Stimulated activated naive CD8-positive, alpha-beta T cell treated with anti-CD3 and anti-CD28 coated beads, Interleukin-15, Interleukin-2, amounts not matched to agents 100 ng/mL and 50 ng/mL, for 24 hours (primary cell): ENCODE data around the gene MAMDC4.
"Not testable (repeated sequence)": the region's sequence is repeated elsewhere in the genome, so short reads cannot be mapped to it uniquely, and the experiment has no call there.

ENCODE experiments used
- H3K27ac Mint-ChIP-seq: one replicate; pipeline ENCODE4 v1.8.0; 2021; ENCODE audit warnings: mild to moderate bottlenecking, mixed read lengths
- H3K27me3 Mint-ChIP-seq: one replicate; pipeline ENCODE4 v1.8.0; 2021; ENCODE audit warnings: mixed read lengths
- H3K36me3 Mint-ChIP-seq: one replicate; pipeline ENCODE4 v1.8.0; 2021; ENCODE audit warnings: low read depth, mixed read lengths
- H3K4me1 Mint-ChIP-seq: one replicate; pipeline ENCODE4 v1.8.0; 2021; ENCODE audit warnings: low read depth, mixed read lengths
- H3K4me3 Mint-ChIP-seq: one replicate; pipeline ENCODE4 v1.8.0; 2021; ENCODE audit warnings: mild to moderate bottlenecking, mixed read lengths
- H3K9me3 Mint-ChIP-seq: one replicate; pipeline ENCODE4 v1.8.0; 2021; ENCODE audit warnings: mixed read lengths

The MAMDC4 gene

GRCh38 chr9:136868644-136869043 is 16.5 kb downstream of the MAMDC4 start:
- no peak overlapping the region for H3K4me3 Mint-ChIP-seq
- H3K9me3 Mint-ChIP-seq = no peaks in the 10 kb centered on the region
- no peak overlapping the region for H3K27ac Mint-ChIP-seq
- peaks cover 8% of the 10 kb centered on the region for H3K36me3 Mint-ChIP-seq
- no peaks in the 10 kb centered on the region for H3K27me3 Mint-ChIP-seq
- peaks cover 18% of the 10 kb centered on the region for H3K4me1 Mint-ChIP-seq

- peaks cover 10% of the 10 kb centered on the region for H3K4me1 Mint-ChIP-seq
- not testable (repeated sequence) for H3K27ac Mint-ChIP-seq, H3K4me3 Mint-ChIP-seq, H3K27me3 Mint-ChIP-seq, H3K9me3 Mint-ChIP-seq, H3K36me3 Mint-ChIP-seq
Measured at GRCh38 chr9:136869611-136870010, 17.5 kb downstream of the MAMDC4 start.

GRCh38 chr9:136875155-136875554 is 23.0 kb downstream of the MAMDC4 start:
- Mint-ChIP-seq H3K36me3 (no peaks in the 10 kb centered on the region), H3K4me1 (peaks cover 2% of the 10 kb centered on the region), H3K27ac (no peak overlapping the region), H3K4me3 (no peak overlapping the region), H3K27me3 (no peaks in the 10 kb centered on the region), H3K9me3 (no peaks in the 10 kb centered on the region)

DNA sequence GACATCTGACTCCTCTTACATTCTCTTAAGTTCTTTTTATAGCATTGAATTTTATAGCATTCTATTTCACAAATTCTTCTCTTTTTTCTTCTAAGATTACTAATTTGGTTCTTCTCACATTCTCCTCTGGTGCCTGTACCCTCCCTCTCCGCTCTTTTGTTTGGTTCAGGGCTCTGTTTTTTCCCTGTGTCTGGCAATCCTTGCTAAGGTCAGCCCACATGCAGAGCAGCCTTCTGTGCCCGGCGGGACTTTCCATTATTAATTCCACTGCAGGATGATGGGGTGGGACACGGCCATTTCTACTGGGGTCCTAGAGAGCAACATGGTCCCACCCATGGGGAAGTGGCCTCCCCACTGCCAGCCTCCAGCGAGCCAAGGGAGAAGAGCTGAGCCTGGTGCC is 24.3 kb downstream of the MAMDC4 start:
- no peak overlapping the region for H3K27ac Mint-ChIP-seq
- peaks cover 12% of the 10 kb centered on the region for H3K4me1 Mint-ChIP-seq
- no peaks in the 10 kb centered on the region for H3K27me3 Mint-ChIP-seq
- no peaks in the 10 kb centered on the region for H3K36me3 Mint-ChIP-seq
- H3K9me3 Mint-ChIP-seq = no peaks in the 10 kb centered on the region
- no peak overlapping the region for H3K4me3 Mint-ChIP-seq

DNA sequence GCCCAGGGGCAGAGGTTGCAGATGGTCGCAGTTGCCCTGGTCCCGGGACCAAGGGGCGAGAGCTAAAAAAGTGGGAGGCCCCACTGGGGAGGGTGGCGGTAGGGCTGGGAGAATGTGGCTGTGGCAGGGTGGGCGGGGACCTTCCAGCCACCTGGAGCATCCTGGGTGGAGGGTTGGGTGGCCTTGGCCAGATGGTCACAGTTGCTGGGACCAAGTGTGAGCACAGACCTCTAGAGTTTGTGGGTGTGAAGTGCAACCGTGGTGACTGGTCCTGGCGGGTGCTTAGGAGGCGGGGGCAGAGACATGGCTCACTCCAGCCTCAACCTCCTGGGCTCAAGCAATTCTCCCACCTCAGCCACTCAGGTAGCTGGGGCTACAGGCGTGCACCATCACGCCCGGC is 28.5 kb downstream of the MAMDC4 start:
- no peaks in the 10 kb centered on the region for H3K27me3 Mint-ChIP-seq
- H3K4me3 Mint-ChIP-seq = no peak overlapping the region
- no peaks in the 10 kb centered on the region for H3K9me3 Mint-ChIP-seq
- peaks cover 46% of the 10 kb centered on the region for H3K4me1 Mint-ChIP-seq
- H3K27ac Mint-ChIP-seq = no peak overlapping the region
- H3K36me3 Mint-ChIP-seq = no peaks in the 10 kb centered on the region

GRCh38 chr9:136881691-136882108 is 29.6 kb downstream of the MAMDC4 start:
- Mint-ChIP-seq H3K36me3 (no peaks in the 10 kb centered on the region), H3K27me3 (no peaks in the 10 kb centered on the region), H3K9me3 (no peaks in the 10 kb centered on the region), H3K4me3 (peak overlapping the region; percentile 77), H3K27ac (peak overlapping the region; percentile 90), H3K4me1 (peaks cover 47% of the 10 kb centered on the region)

DNA sequence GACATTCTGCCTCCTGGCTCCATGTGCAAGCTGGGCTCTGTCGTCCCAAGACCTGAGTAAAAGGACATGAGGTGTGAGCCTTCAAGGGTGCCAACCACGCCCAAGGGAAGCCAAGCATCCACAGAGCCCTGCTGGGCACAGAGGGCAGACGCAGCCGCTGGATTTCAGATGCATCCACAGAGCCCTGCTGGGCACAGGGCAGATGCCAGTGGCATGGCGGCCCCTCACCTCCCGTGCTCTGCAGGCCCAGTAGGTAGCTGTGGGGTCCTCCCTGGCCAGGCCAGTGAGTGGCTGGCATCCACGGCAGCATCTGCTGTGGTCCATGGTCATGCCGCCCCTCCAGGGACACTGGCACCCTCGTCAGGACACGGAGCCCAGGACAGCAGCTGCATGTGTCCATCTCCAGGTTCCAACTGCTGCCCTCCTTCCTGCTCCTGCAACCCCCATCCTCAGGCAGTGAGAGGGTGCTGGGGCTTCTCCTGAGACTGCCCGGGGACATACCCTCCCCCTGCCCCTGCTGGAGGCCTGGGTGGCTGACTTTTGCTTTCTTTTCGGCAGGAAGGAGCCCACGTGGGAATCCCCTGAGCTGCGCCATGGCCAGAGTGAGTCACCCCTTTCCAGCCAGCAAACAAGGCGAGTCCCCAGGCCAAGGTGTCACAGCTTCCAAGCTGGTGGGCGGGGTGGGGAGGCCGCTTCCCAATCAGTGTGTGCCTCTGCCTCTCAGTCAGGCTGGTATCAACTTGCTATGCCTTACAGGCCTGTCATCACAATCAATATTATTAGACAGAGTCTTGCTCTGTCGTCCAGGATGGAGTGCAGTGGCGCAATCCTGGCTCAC is 30.2 kb downstream of the MAMDC4 start:
- Mint-ChIP-seq H3K4me1 (peaks cover 51% of the 10 kb centered on the region), H3K36me3 (no peaks in the 10 kb centered on the region), H3K4me3 (peak overlapping the region; percentile 77), H3K9me3 (no peaks in the 10 kb centered on the region), H3K27me3 (no peaks in the 10 kb centered on the region), H3K27ac (peak overlapping the region; percentile 90)

GRCh38 chr9:136882947-136883283 is 30.8 kb downstream of the MAMDC4 start:
- peaks cover 57% of the 10 kb centered on the region for H3K4me1 Mint-ChIP-seq
- H3K9me3 Mint-ChIP-seq, H3K36me3 Mint-ChIP-seq, H3K27me3 Mint-ChIP-seq: not testable (repeated sequence)
- H3K27ac Mint-ChIP-seq = peak overlapping the region; percentile 90
- H3K4me3 Mint-ChIP-seq = peak overlapping the region; percentile 77

GRCh38 chr9:136883670-136884069 is 31.5 kb downstream of the MAMDC4 start:
- H3K36me3 Mint-ChIP-seq, H3K27me3 Mint-ChIP-seq: not testable (repeated sequence)
- H3K4me3 Mint-ChIP-seq = peak overlapping the region; percentile 77

DNA sequence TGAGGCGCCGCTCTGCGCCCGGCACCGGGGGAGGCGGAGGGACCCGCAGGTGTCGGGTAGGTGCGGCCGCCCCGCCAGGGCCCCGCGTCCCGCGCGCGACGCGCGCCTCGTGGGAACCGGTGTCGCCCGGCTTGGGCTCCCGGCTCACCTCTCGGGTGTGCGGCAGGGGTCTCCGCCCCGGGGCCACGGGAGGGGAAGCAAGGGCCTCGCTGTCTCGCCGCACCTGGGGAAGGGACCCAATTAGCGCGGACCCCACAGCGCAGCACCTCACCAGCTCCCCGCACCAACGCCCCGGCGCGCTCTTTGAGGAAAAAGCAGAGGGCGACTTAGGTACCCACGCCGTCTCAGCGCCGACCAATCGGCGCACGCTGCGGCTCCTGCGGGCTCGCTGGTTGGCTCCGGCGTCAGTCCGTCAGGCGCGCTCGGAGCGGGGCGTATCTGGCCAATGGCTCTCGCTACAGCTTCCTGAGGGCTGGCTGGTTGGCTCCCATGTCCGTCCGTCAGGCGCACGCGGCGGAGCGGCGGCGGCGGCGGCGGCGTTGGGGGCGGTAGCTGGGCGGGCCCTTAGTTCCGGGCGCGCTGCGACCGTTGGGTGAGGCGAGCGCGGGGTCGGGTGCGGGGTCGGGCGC is 33.9 kb downstream of the MAMDC4 start, which contains the start of gene TRAF2:
Gene TRAF2, plus strand, starts transcription at position 567 of the 629 bp plus-strand sequence. CDS start 12,225 bp downstream, outside the sequence.
- peaks cover 56% of the 10 kb centered on the region for H3K4me1 Mint-ChIP-seq
- H3K27ac Mint-ChIP-seq = peak within 1 kb of the TSS; percentile 96
- peaks cover 4% of the 10 kb centered on the region for H3K36me3 Mint-ChIP-seq
- H3K27me3 Mint-ChIP-seq = no peaks in the 10 kb centered on the region
- H3K4me3 Mint-ChIP-seq = peak within 1 kb of the TSS; percentile 98
- H3K9me3 Mint-ChIP-seq = no peaks in the 10 kb centered on the region

More at GRCh38 chr9:136883670-136884069, 31.5 kb downstream of the MAMDC4 start:
- H3K9me3 Mint-ChIP-seq = not testable (repeated sequence)
- Mint-ChIP-seq H3K4me1 (peaks cover 63% of the 10 kb centered on the region), H3K27ac (peak overlapping the region; percentile 90)

DNA sequence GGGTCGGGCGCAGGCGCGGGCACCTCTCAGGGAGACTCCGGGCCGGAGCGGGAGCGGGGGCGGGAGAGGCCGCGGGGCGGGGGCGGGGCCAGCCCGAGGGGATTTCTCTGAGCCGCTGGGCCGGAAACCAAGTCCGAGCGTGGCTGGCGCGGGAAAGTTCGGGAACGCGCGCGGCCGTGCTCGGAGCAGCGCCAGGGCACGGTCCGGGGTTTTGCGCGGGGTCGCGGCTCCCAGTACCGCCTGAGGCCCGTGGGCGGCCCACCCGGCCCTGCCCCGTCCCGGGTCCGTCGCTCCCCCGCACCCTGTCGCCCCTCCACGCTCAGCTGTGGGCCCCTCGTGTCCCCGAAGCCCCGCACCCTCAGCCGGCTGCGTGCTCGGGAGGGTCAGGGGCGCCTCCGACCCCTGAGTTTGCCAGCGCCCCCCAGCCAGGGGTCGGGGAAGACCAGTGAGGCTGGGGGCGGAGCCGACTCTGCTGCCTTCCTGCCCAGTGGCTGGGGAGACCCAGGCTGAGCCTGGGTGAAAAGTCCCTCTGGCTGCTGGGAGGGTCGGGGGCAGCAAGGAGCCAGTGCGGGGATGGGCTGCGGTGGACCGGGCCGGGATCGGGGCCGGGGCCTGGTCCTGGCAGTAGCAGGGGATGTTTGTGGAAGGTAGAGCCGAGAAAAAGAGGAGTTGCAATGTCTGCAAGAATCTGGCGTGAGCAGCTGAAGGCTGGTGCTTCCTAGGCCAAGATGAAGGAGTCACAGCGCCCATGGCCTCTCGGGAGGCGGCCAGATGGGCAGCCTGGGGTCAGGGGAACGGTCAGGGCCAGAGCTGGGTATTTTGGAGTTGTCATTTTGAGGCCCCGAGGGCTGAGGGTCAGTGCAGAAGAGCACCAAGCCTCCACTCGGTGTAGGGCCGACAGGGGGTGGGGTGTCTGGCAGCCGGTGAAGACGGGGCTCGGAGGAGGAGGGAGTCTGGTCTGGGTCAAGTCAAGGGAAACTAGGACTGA is 34.8 kb downstream of the MAMDC4 start:
- Mint-ChIP-seq H3K27me3 (no peaks in the 10 kb centered on the region), H3K36me3 (peaks cover 4% of the 10 kb centered on the region)

DNA sequence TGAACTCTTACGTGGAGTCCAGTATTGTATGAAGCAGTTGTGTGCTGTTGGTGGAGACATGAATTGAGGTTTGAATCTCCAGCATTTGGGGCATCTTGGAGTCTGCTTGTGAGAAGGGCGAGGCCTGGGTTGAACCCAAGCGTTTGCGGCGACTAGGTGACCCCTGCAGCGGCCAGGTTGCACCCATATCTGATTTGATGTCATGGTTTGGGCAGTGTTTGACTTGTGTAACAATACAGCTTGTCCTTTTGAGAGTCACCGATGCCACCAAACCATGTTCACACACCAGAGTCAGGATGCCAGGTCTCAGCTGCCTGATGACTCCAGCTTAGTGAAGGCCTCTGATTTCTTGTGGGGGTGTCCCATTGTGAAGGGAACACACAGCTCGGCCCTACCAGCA is 36.3 kb downstream of the MAMDC4 start:
- H3K27ac Mint-ChIP-seq = no peak overlapping the region
- peaks cover 4% of the 10 kb centered on the region for H3K36me3 Mint-ChIP-seq
- no peaks in the 10 kb centered on the region for H3K27me3 Mint-ChIP-seq
- no peaks in the 10 kb centered on the region for H3K9me3 Mint-ChIP-seq
- H3K4me3 Mint-ChIP-seq = peak overlapping the region; percentile 98
- H3K4me1 Mint-ChIP-seq = peaks cover 33% of the 10 kb centered on the region

More for the DNA sequence above, 34.8 kb downstream of the MAMDC4 start:
- Mint-ChIP-seq H3K27ac (peak overlapping the region; percentile 96), H3K4me3 (peak overlapping the region; percentile 98), H3K9me3 (no peaks in the 10 kb centered on the region), H3K4me1 (peaks cover 47% of the 10 kb centered on the region)

GRCh38 chr9:136889858-136890257 is 37.7 kb downstream of the MAMDC4 start:
- Mint-ChIP-seq H3K4me3 (no peak overlapping the region), H3K36me3 (peaks cover 12% of the 10 kb centered on the region), H3K27me3 (no peaks in the 10 kb centered on the region), H3K27ac (no peak overlapping the region), H3K4me1 (peaks cover 32% of the 10 kb centered on the region), H3K9me3 (no peaks in the 10 kb centered on the region)

GRCh38 chr9:136890661-136891060 is 38.5 kb downstream of the MAMDC4 start:
- H3K4me3 Mint-ChIP-seq = no peak overlapping the region
- H3K36me3 Mint-ChIP-seq = peaks cover 12% of the 10 kb centered on the region
- no peaks in the 10 kb centered on the region for H3K27me3 Mint-ChIP-seq

More at GRCh38 chr9:136890661-136891060, 38.5 kb downstream of the MAMDC4 start:
- Mint-ChIP-seq H3K4me1 (peaks cover 24% of the 10 kb centered on the region), H3K27ac (no peak overlapping the region), H3K9me3 (no peaks in the 10 kb centered on the region)
